NCI-H510A (cell line): Measurements from ENCODE around the gene COL28A1.
"Not testable (repeated sequence)": the region's sequence is repeated elsewhere in the genome, so short reads cannot be mapped to it uniquely, and the experiment has no call there.

Experiments used
- DNase-seq: peaks from one replicate; lab custom pipeline; 2025; lab: John Stamatoyannopoulos, UW

COL28A1 gene

GRCh38 chr7:7464991-7465765 lies 70.5 kb downstream of the COL28A1 start:
- not testable (repeated sequence) for DNase-seq

GRCh38 chr7:7454000-7454399 lies 81.7 kb downstream of the COL28A1 start:
- no peak for DNase-seq

GRCh38 chr7:7452652-7453051 lies 83.0 kb downstream of the COL28A1 start:
- no peak for DNase-seq

GRCh38 chr7:7452119-7452518 lies 83.6 kb downstream of the COL28A1 start:
- no peak for DNase-seq

GRCh38 chr7:7449055-7449454 lies 86.6 kb downstream of the COL28A1 start:
- DNase-seq: no peak

- DNase-seq: no peak
Measured at GRCh38 chr7:7446616-7447015, 89.1 kb downstream of the COL28A1 start.

GRCh38 chr7:7443806-7444350 lies 91.8 kb downstream of the COL28A1 start:
- DNase-seq: no peak

- DNase-seq: no peak
Measured at GRCh38 chr7:7439564-7439963, 96.1 kb downstream of the COL28A1 start.

GRCh38 chr7:7438851-7439250 lies 96.8 kb downstream of the COL28A1 start:
- DNase-seq: no peak

GRCh38 chr7:7435978-7436377 lies 99.7 kb downstream of the COL28A1 start:
- DNase-seq: no peak

GRCh38 chr7:7434329-7434728 lies 101.3 kb downstream of the COL28A1 start:
- no peak for DNase-seq

- DNase-seq: no peak
Measured at GRCh38 chr7:7433811-7434210, 101.9 kb downstream of the COL28A1 start.

GRCh38 chr7:7432979-7433378 lies 102.7 kb downstream of the COL28A1 start:
- DNase-seq: no peak

- no peak for DNase-seq
Measured at GRCh38 chr7:7428806-7429205, 106.9 kb downstream of the COL28A1 start.

- DNase-seq: no peak
Measured at GRCh38 chr7:7427363-7427762, 108.3 kb downstream of the COL28A1 start.

- no peak for DNase-seq
Measured at GRCh38 chr7:7426676-7427075, 109.0 kb downstream of the COL28A1 start.

- no peak for DNase-seq
Measured at GRCh38 chr7:7425321-7425720, 110.4 kb downstream of the COL28A1 start.

GRCh38 chr7:7424151-7424873 lies 111.4 kb downstream of the COL28A1 start:
- peak; percentile 49 for DNase-seq

- DNase-seq: no peak
Measured at GRCh38 chr7:7422641-7423040, 113.0 kb downstream of the COL28A1 start.

- DNase-seq: no peak
Measured at GRCh38 chr7:7421826-7422225, 113.8 kb downstream of the COL28A1 start.

- no peak for DNase-seq
Measured at GRCh38 chr7:7418997-7419396, 116.7 kb downstream of the COL28A1 start.

- DNase-seq: no peak
Measured at GRCh38 chr7:7417851-7418250, 117.8 kb downstream of the COL28A1 start.

GRCh38 chr7:7417414-7417813 lies 118.3 kb downstream of the COL28A1 start:
- no peak for DNase-seq
